HG03159 (cell line): Measurements from ENCODE around the gene WBP2.
"Not testable (repeated sequence)": the region's sequence is repeated elsewhere in the genome, so short reads cannot be mapped to it uniquely, and the experiment has no call there.

ENCODE experiments used
- ATAC-seq: cut with Tn5 transposase; IDR thresholded peaks from one replicate; pipeline ENCODE4 v1.9.1; 2021; ENCODE audit warnings: mild to moderate bottlenecking, moderate library complexity; ENCODE audit not compliant: unreplicated experiment

The WBP2 gene

GRCh38 chr17:75869282-75870141 is 14.4 kb upstream of the WBP2 start:
- no peak for ATAC-seq

- not testable (repeated sequence) for ATAC-seq
Observed at GRCh38 chr17:75868730-75869281, 13.7 kb upstream of the WBP2 start.

GRCh38 chr17:75865404-75866188 is 10.5 kb upstream of the WBP2 start:
- ATAC-seq: not testable (repeated sequence)

GRCh38 chr17:75864887-75865286 is 9.8 kb upstream of the WBP2 start:
- not testable (repeated sequence) for ATAC-seq

GRCh38 chr17:75864448-75864871 is 9.3 kb upstream of the WBP2 start:
- ATAC-seq: peak; percentile 87

GRCh38 chr17:75861927-75862317 is 6.8 kb upstream of the WBP2 start:
- no peak for ATAC-seq

GRCh38 chr17:75859358-75859757 is 4.2 kb upstream of the WBP2 start:
- ATAC-seq: not testable (repeated sequence)

- ATAC-seq: no peak
Observed at GRCh38 chr17:75856062-75856756, 1.1 kb upstream of the WBP2 start.

- no peak for ATAC-seq
Observed at GRCh38 chr17:75854881-75855309, 240 bp downstream of the WBP2 start.

GRCh38 chr17:75854101-75854748 is 910 bp downstream of the WBP2 start:
- no peak for ATAC-seq

- no peak for ATAC-seq
Observed at GRCh38 chr17:75853433-75853832, 1.7 kb downstream of the WBP2 start.

- ATAC-seq: not testable (repeated sequence)
Observed at GRCh38 chr17:75851693-75851991, 3.5 kb downstream of the WBP2 start.

- no peak for ATAC-seq
Observed at GRCh38 chr17:75850928-75851692, 4.0 kb downstream of the WBP2 start.

GRCh38 chr17:75849724-75850123 is 5.4 kb downstream of the WBP2 start:
- ATAC-seq: no peak

- ATAC-seq: no peak
Observed at GRCh38 chr17:75849279-75849646, 5.9 kb downstream of the WBP2 start.

GRCh38 chr17:75848523-75849278 is 6.4 kb downstream of the WBP2 start:
- no peak for ATAC-seq

- ATAC-seq: no peak
Observed at GRCh38 chr17:75847614-75848522, 7.3 kb downstream of the WBP2 start.
